ENCODE measurements around the gene PYGO2.

Gene PYGO2

DNA sequence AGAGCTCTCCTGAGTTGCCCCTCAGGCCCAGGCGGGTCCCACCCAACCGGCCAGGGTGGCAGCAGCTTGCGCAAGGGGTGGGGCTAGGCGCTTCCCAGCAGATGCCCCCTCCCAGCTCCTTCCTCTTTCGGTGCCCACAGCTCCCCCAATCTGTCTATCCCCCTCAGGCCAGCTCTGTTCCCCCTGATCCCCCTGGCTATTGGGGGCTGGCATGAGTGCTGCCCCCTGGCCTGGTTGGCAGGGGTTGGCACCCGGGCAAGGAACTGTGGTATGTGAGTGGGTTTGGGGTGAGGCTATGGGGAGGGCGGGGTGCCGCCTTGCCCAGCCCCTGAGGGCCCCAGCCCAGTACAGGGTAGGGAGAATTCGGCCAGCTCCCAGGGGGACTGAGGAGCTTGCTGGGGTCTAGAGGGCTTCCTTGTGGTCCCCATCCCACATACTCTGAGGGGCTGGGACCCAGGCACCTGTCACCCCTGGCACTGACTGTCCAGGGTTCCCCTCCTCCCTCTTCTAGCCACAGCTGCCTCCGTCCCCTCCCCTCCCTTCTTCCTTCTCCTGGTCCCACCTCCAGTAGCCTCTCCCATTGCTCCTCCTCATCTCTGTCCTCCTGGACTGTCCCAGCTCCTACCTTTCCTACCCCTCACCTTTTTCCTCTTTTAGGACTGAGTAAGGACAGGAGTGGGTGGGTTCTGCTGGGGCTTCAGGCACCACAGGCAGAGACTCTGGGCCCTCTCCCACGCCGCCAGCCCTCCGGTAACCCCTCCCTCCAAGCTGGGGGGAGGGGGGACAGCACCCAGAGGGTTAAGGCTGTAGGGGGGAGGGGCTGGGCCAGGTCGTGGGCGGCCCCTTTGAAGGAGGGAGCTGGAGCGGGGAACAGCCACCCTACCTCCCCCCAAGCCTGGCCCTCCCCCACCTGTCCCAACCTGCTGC is 46.7 kb upstream of the PYGO2 start:
- no peak for TF ChIP-seq CTCF (IDR thresholded peaks at IDR 0.05; ENCODE audit: insufficient read depth, missing control alignments)
- DNase-seq (ENCODE audit: insufficient read length, low spot score) = no peak
- no peak for FAIRE-seq

DNA sequence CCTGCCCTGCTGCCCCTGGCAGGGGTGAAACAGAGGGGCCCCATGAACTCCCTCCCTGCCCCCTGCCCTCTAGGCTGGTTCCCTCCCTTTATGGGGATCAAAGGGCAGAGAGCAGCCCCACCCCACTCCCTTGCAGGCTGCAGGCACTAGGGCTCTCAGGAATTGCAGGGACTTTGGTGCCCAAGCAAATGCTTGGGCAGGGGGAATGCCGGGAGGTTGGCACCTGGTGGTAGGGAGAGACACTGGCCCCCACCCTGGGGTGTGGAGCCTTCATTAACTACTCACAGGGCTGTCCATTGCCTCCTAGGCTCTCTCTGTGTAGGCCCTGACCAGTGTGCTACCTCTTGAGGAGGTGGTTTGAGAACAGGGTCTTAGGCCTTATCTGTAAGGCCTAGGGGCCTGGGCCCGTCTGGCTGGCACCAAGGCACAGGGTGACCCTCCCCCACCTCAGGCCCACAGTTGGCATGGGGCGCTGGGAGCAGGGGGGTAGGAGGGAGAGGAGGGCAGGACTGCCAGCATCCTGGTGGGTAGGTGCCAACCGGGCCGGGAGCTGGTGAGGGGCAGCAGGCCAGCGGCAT is 45.8 kb upstream of the PYGO2 start:
- DNase-seq (ENCODE audit: insufficient read length, low spot score) (no peak), FAIRE-seq (no peak)
- TF ChIP-seq CTCF (IDR thresholded peaks at IDR 0.05; ENCODE audit: insufficient read depth, missing control alignments) = no peak

- FAIRE-seq (no peak), DNase-seq (ENCODE audit: insufficient read length, low spot score) (no peak)
- no peak for TF ChIP-seq CTCF (IDR thresholded peaks at IDR 0.05; ENCODE audit: insufficient read depth, missing control alignments)
Observed at GRCh38 chr1:155006601-155007101, 45.1 kb upstream of the PYGO2 start.

GRCh38 chr1:155005076-155006011 is 43.8 kb upstream of the PYGO2 start:
- DNase-seq (ENCODE audit: insufficient read length, low spot score) = no peak
- no peak for FAIRE-seq
- TF ChIP-seq CTCF (IDR thresholded peaks at IDR 0.05; ENCODE audit: insufficient read depth, missing control alignments) = no peak

DNA sequence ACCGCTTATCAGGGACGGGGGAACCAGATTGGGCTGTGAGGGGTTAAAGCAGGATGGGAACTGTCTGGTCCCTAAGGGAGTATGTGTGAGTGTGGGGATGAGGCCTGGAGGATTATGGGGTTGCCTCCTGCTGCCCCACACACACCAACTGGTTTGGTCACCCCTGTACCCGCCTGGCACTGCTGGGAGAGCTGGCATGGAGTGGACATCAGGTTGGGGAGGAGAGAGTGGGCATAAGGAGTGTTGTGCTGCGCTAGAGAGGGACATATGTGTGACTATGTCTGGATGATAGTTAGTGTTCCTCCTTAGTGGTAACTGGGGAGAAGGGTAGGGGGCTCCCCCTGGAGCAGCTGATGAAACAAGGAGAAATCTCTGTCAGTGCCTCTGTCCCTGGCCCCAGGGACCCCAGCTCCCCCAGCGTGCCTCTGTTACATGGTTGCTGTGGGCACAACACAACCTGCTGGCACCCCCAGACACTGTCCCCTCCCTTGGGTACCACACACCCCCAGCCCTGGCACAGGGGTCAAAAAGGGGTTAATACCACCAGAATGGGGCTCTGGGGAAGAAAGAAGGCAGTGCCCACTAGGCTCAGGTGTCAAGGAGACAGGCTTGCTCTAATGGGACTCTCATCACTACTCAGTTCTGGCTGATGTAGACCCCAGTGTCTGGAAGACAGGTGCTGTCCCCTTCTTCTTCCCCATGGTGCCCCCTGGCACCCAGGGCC is 42.9 kb upstream of the PYGO2 start:
- no peak for TF ChIP-seq CTCF (IDR thresholded peaks at IDR 0.05; ENCODE audit: insufficient read depth, missing control alignments)
- DNase-seq (ENCODE audit: insufficient read length, low spot score) (no peak), FAIRE-seq (no peak)

GRCh38 chr1:155003766-155004351 is 42.3 kb upstream of the PYGO2 start:
- no peak for TF ChIP-seq CTCF (IDR thresholded peaks at IDR 0.05; ENCODE audit: insufficient read depth, missing control alignments)
- DNase-seq (ENCODE audit: insufficient read length, low spot score) (no peak), FAIRE-seq (no peak)
